Germinal center (tissue), 1 donor: ENCODE data around the gene TXNL4A.

Source experiments
- DNase-seq: peaks from one replicate; pipeline ENCODE4 v3.0.0; 2012; ENCODE audit warnings: mixed read lengths, low spot score

Gene TXNL4A

GRCh38 chr18:79935098-79935480 lies 53.3 kb downstream of the TXNL4A start:
- no peak for DNase-seq

DNA sequence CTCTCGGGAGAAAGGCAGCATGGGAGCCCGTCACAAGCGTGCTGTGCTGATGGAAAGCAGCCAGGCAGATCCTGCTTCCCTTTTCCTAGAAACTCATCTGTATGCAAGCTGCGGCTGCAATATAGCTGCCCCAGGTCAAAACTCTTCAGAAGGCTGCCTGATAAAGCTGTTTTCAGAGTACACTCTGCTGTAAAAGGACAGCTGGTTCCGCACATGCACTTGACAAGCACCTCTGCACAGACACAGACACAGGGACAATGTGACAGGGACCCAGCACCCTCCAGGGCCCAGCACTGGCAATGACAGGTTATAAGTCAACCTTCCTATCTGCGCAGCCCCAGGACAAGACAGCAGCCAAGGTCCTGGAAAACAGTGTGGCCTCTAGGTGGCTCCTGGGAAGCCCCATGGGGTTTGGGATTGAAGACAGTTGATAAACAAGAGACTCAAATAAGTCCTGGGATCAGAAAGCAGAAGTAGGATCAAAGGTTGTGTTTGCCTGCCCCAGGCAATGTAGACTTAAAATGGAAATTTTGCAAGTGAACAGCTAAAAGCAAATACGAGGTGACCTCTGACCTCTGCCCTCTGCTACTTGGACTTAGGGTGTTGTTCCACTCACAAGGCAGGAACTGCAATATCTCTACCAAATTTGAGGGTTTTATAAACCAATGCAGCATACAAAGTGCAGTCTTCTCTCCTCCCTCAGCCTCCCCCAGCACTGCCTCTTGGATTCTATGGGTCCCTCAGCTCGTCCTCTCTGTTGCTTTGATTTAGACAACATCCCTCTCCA lies 53.9 kb downstream of the TXNL4A start:
- no peak for DNase-seq

GRCh38 chr18:79933765-79934164 lies 54.6 kb downstream of the TXNL4A start:
- no peak for DNase-seq

GRCh38 chr18:79932907-79933306 lies 55.5 kb downstream of the TXNL4A start:
- DNase-seq, result no peak

GRCh38 chr18:79931475-79931874 lies 56.9 kb downstream of the TXNL4A start:
- no peak for DNase-seq

- no peak for DNase-seq
These were observed 58.2 kb downstream of the TXNL4A start for GRCh38 chr18:79930020-79930642.

DNA sequence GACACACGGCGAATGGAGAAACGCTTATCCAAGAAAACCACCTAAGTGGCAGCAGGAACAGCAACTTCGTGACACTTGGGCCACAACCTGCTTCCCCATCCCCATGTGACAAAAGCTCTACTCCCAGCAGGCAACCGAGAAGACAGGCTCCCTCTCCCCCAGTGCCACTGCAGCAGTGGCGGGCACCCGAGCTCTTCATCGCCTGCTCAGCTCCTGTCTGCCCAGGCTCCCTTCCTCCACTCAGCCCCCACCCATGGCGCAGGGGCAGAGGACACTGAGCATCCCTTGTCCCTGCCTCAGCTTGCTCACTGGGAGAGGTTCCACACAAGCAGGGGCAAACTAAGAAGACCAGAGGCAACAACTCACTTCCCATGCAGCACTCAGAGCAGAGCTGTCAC lies 59.8 kb downstream of the TXNL4A start:
- no peak for DNase-seq

DNA sequence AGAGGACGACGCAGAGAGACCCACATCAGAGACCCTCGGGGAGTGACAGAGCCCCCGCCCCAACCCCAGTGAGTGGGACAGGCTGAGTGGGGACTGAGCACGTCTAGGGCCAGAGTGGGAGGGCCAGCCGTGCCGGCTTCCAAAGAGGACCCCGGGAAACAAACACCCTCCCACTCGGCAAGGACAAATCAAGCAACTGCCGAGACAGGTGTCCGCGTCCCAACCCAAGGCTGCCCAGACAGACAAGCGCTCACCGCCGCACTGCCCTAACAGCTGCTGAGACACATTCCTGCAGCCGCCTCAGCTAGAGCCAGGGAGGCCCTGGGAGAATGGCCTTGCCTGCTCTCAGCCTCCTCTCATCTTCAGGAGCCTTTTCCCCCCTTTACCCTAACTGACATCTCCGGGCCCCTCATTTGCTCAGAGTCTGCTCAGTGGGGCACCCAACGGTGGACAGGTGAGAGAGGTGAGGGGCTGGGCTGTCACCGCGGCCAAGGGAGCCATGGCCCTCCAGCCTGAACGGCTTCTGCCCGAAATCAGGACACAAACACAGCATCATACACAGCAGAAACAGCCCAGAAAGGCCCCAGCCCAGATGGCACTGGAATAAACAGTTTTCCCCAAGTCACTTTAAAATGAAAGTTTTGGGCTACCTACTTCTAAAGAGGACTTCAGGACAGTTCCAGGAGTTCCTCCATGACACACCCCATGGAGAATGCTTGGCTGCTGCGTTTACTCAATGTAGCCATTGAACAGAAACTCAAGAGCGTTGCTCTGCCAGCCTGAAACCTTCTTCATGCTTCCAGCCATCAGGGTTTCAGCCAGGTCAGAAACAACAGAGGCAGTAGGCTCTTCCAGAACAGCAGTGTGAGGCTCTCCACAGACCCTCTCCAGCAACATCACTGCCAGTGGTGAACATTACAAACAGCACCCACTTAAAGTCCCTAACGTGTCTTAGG lies 60.5 kb downstream of the TXNL4A start:
- no peak for DNase-seq

DNA sequence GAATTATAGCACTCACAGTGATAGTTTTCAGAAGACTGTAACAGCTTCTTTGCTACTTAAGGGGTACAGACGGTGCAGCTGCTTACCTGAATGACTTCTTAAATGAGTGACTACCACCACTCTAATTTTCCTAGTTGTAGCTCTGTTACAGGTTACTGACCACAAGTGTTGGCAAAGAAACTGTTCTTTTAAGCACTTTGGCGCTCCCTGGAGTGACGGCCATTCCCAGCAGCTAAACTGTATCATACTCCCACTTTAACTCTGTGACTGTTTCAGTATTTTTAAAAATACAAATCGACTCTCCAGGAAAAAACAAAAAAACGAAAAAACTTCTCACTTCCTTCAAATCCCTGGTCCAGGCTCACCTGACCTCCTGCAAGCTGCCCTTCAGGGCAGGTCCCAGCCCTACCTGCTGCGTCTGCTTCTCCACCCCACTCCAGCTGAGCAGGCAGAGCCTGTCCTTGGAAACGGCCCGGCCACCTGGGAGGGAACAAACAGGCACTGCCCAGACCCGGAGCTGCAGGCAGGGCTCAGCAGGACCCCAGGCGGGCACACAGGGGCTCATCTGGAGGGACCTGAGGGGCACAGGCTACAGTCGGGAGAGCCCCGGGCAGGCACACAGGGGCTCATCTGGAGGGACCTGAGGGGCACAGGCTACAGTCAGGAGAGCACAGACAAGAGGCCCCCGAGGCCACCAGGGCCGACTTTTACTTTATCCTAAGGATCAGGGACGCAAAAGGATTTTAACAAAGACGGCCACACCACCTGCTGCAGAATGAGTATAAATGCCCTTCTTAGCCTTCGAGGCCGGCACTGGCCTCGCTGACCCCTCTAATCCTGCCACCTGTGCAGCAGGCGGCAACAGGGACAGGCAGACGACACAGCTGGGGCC lies 61.4 kb downstream of the TXNL4A start:
- DNase-seq, result no peak

GRCh38 chr18:79926306-79926705 lies 62.1 kb downstream of the TXNL4A start:
- no peak for DNase-seq

GRCh38 chr18:79924814-79925731 lies 63.3 kb downstream of the TXNL4A start:
- DNase-seq, result no peak

GRCh38 chr18:79923896-79924585 lies 64.3 kb downstream of the TXNL4A start:
- no peak for DNase-seq

DNA sequence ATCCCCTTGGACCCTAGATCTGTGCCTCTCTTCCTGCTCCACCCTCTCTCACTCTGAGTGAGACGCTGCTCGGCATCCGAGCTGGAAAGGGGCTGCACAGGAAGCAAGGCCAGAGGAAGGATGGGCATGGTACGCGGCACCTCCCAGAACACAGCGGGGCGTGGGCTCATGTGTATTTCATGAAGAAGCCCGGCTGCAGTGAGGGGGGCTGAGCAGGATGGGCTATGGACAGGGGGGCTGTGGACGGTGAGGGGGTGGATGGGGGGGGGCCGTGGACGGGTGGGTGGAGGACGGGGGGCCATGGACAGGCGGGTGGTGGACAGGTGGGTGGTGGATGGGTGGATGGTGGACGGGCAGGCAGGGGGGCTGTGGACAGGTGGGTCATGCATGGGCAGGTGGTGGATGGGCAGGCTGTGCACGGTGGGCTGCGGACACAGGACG lies 65.4 kb downstream of the TXNL4A start:
- no peak for DNase-seq

DNA sequence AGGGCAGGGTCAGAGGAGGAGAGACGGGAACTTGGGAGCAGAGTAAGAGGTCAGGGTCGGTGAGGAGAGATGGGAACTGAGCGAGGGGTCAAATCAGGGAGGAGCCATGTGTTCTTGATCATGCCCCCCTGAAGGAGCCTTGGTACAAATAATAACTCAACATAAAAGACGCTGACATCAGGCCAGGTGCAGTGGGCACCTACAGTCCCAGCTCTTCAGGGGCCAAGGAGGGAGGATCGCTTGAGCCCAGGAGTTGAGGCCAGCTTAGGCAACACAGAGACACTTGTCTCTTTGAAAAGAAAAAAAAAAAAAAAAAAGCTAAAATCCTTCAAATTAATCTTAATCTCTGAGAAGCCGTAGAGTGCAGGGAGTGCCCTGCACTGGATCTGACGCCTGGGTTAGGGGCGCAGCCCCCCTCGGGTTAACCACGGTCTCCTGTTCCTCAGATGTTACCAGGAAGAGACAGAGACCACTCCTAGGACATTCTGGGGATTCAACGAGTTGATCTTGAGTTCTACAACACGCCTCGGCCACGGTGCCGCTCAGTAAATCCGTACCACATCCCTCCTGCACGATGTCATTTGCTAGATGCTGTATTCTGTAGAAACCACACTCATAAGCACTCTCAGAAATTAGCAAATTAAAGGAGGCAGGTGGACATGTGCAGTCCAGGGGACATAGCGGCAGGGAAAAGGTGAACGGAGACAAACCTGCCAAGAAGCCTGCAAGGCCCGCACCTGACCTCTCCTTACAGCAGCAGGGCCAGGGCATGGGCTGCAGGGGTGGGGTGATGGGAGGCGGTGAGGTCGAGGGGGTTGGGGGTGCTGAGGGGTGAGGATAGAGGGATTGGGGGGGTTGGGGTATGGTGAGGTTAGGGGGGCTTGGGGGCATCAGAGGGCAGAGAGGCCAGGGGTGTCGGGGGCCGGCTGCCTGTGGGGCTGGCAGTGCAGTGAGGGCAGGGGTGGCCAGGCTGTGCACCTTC lies 66.1 kb downstream of the TXNL4A start:
- no peak for DNase-seq
